ENCODE data around the gene MINDY4. TPM values are rescaled to one million over a fixed set of nuclear protein-coding genes. Genes with fewer than 3 reads are reported as not detected.
A peak's percentile ranks its signal among the peaks of the same experiment; 100 is the strongest.

The MINDY4 gene
- total RNA-seq, 1 donor: 10.5 TPM

- H3K4me3 ChIP-seq (ENCODE audit: insufficient read depth, low read length): no peak overlapping the region
- H2AFZ ChIP-seq (ENCODE audit: low read length): no peak overlapping the region
- H3K36me3 ChIP-seq (ENCODE audit: insufficient read depth, low read length): no peaks in the 10 kb centered on the region
- H3K27ac ChIP-seq (ENCODE audit: low read depth, low read length): no peak overlapping the region
- H3K4me2 ChIP-seq (ENCODE audit: insufficient read depth, low read length): no peak overlapping the region
- peaks cover 16% of the 10 kb centered on the region for H3K4me1 ChIP-seq (ENCODE audit: insufficient read depth, low read length)
- H3K9me3 ChIP-seq (ENCODE audit: low read depth, low read length): no peaks in the 10 kb centered on the region
- no peaks in the 10 kb centered on the region for H3K79me2 ChIP-seq (ENCODE audit: insufficient read depth, low read length)
- H4K20me1 ChIP-seq (ENCODE audit: insufficient read depth, low read length): no peaks in the 10 kb centered on the region
- no peaks in the 10 kb centered on the region for H3K27me3 ChIP-seq (ENCODE audit: insufficient read depth, low read length)
- no peak for TF ChIP-seq CTCF (IDR thresholded peaks at IDR 0.05; ENCODE audit: extremely low read depth, low read depth, low read length)
- peak; percentile 92 for DNase-seq (ENCODE audit: insufficient read length, low spot score, missing footprints)
These were observed 136.5 kb downstream of the MINDY4 start for GRCh38 chr7:30907527-30908267.

GRCh38 chr7:30908681-30909080, 137.5 kb downstream of the MINDY4 start:
- H3K27ac ChIP-seq (ENCODE audit: low read depth, low read length): no peak overlapping the region
- DNase-seq (ENCODE audit: insufficient read length, low spot score, missing footprints): no peak
- H3K4me2 ChIP-seq (ENCODE audit: insufficient read depth, low read length): no peak overlapping the region
- no peaks in the 10 kb centered on the region for H3K27me3 ChIP-seq (ENCODE audit: insufficient read depth, low read length)
- H3K4me3 ChIP-seq (ENCODE audit: insufficient read depth, low read length): no peak overlapping the region
- peaks cover 16% of the 10 kb centered on the region for H3K4me1 ChIP-seq (ENCODE audit: insufficient read depth, low read length)
- no peaks in the 10 kb centered on the region for H3K79me2 ChIP-seq (ENCODE audit: insufficient read depth, low read length)
- no peak for TF ChIP-seq CTCF (IDR thresholded peaks at IDR 0.05; ENCODE audit: extremely low read depth, low read depth, low read length)
- no peaks in the 10 kb centered on the region for H3K36me3 ChIP-seq (ENCODE audit: insufficient read depth, low read length)
- H2AFZ ChIP-seq (ENCODE audit: low read length): no peak overlapping the region
- H4K20me1 ChIP-seq (ENCODE audit: insufficient read depth, low read length): no peaks in the 10 kb centered on the region
- H3K9me3 ChIP-seq (ENCODE audit: low read depth, low read length): no peaks in the 10 kb centered on the region

GRCh38 chr7:30909431-30909830, 138.2 kb downstream of the MINDY4 start:
- no peak for DNase-seq (ENCODE audit: insufficient read length, low spot score, missing footprints)
- TF ChIP-seq CTCF (IDR thresholded peaks at IDR 0.05; ENCODE audit: extremely low read depth, low read depth, low read length): no peak

GRCh38 chr7:30910411-30911073, 139.3 kb downstream of the MINDY4 start:
- Histone ChIP-seq H3K4me1 (ENCODE audit: insufficient read depth, low read length) (peaks cover 28% of the 10 kb centered on the region), H3K4me2 (ENCODE audit: insufficient read depth, low read length) (no peak overlapping the region), H3K27ac (ENCODE audit: low read depth, low read length) (no peak overlapping the region), H3K27me3 (ENCODE audit: insufficient read depth, low read length) (no peaks in the 10 kb centered on the region), H3K36me3 (ENCODE audit: insufficient read depth, low read length) (no peaks in the 10 kb centered on the region), H3K4me3 (ENCODE audit: insufficient read depth, low read length) (no peak overlapping the region), H4K20me1 (ENCODE audit: insufficient read depth, low read length) (no peaks in the 10 kb centered on the region), H2AFZ (ENCODE audit: low read length) (no peak overlapping the region), H3K9me3 (ENCODE audit: low read depth, low read length) (no peaks in the 10 kb centered on the region), H3K79me2 (ENCODE audit: insufficient read depth, low read length) (no peaks in the 10 kb centered on the region)
- TF ChIP-seq CTCF (IDR thresholded peaks at IDR 0.05; ENCODE audit: extremely low read depth, low read depth, low read length): no peak
- DNase-seq (ENCODE audit: insufficient read length, low spot score, missing footprints): no peak

More at GRCh38 chr7:30909431-30909830, 138.2 kb downstream of the MINDY4 start:
- H3K27me3 ChIP-seq (ENCODE audit: insufficient read depth, low read length): no peaks in the 10 kb centered on the region
- H3K4me2 ChIP-seq (ENCODE audit: insufficient read depth, low read length): no peak overlapping the region
- no peaks in the 10 kb centered on the region for H4K20me1 ChIP-seq (ENCODE audit: insufficient read depth, low read length)
- H2AFZ ChIP-seq (ENCODE audit: low read length): no peak overlapping the region
- H3K27ac ChIP-seq (ENCODE audit: low read depth, low read length): no peak overlapping the region
- no peak overlapping the region for H3K4me3 ChIP-seq (ENCODE audit: insufficient read depth, low read length)
- no peaks in the 10 kb centered on the region for H3K79me2 ChIP-seq (ENCODE audit: insufficient read depth, low read length)
- H3K9me3 ChIP-seq (ENCODE audit: low read depth, low read length): no peaks in the 10 kb centered on the region
- peaks cover 19% of the 10 kb centered on the region for H3K4me1 ChIP-seq (ENCODE audit: insufficient read depth, low read length)
- no peaks in the 10 kb centered on the region for H3K36me3 ChIP-seq (ENCODE audit: insufficient read depth, low read length)
